MG63 (cell line): ENCODE measurements around the gene MYO1H. TPM values are rescaled to one million over a fixed set of nuclear protein-coding genes. Genes with fewer than 3 reads are reported as not detected.

Source experiments
- DNase-seq: peaks from one replicate; pipeline ENCODE4 v3.0.0-alpha.2; 2020
- H3K27me3 ChIP-seq: fragments of 250-450 bp; sonication (Bioruptor Pico); 2 replicates; pipeline ENCODE4 v1.5.1; 2020; ENCODE audit warnings: mild to moderate bottlenecking, moderate library complexity
- H3K36me3 ChIP-seq: fragments of 250-450 bp; sonication (Bioruptor Pico); 2 replicates; pipeline ENCODE4 v1.5.1; 2020; ENCODE audit warnings: mild to moderate bottlenecking, moderate library complexity
- H3K4me3 ChIP-seq: fragments of 250-450 bp; sonication (Bioruptor Pico); 2 replicates; pipeline ENCODE4 v1.5.1; 2020; ENCODE audit warnings: mild to moderate bottlenecking, moderate library complexity
- H3K9me3 ChIP-seq: fragments of 250-450 bp; sonication (Bioruptor Pico); 2 replicates; pipeline ENCODE4 v1.5.1; 2020; ENCODE audit warnings: mild to moderate bottlenecking, moderate library complexity
- total RNA-seq: library from RNA; depleted of rRNA; stranded (reverse); fragments of >200 nt; shearing (Covaris generic); gene quantifications from 2 replicates; pipeline ENCODE4 v1.2.3, GENCODE V29; 2014; ENCODE audit warnings: low replicate concordance; rRNA removed

MYO1H gene
- total RNA-seq, 1 experiment from 2014 or later: not detected

GRCh38 chr12:109488051-109488665, 140.5 kb downstream of the MYO1H start:
- Histone ChIP-seq H3K27me3 (no peaks in the 10 kb centered on the region), H3K9me3 (no peaks in the 10 kb centered on the region; the same call in 1 of the 2 replicates), H3K36me3 (peaks cover 68% of the 10 kb centered on the region), H3K4me3 (no peak overlapping the region)
- no peak for DNase-seq

GRCh38 chr12:109489016-109489954, 141.6 kb downstream of the MYO1H start:
- Histone ChIP-seq H3K36me3 (peaks cover 65% of the 10 kb centered on the region), H3K27me3 (no peaks in the 10 kb centered on the region), H3K9me3 (no peaks in the 10 kb centered on the region; the same call in 1 of the 2 replicates), H3K4me3 (no peak overlapping the region)
- no peak for DNase-seq

GRCh38 chr12:109489955-109490565, 142.4 kb downstream of the MYO1H start:
- Histone ChIP-seq H3K27me3 (no peaks in the 10 kb centered on the region), H3K36me3 (peaks cover 67% of the 10 kb centered on the region), H3K4me3 (no peak overlapping the region), H3K9me3 (no peaks in the 10 kb centered on the region; the same call in 1 of the 2 replicates)
- DNase-seq: no peak

DNA sequence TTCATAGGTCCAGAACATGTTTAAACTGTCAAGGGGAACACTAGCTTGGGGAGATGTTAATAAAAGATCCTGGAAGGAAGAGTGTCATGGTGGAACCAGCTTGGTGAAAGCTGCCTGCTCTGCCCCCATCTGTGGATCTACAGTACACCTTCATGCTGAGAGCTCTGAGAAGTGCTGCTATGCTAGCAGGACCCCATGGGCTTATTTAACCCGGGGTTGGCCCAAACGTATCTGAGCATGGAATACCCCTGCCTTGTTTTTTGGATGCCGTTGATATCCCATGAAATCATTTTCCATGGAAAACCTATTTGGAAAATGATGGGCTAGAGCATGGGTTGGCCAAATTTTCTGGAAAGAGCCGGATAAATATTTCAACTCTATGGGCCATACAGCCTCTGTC, 144.0 kb downstream of the MYO1H start:
- Histone ChIP-seq H3K36me3 (peaks cover 65% of the 10 kb centered on the region), H3K27me3 (no peaks in the 10 kb centered on the region), H3K4me3 (no peak overlapping the region), H3K9me3 (no peaks in the 10 kb centered on the region; the same call in 1 of the 2 replicates)
- DNase-seq: no peak

GRCh38 chr12:109492371-109492770, 144.7 kb downstream of the MYO1H start:
- Histone ChIP-seq H3K9me3 (no peaks in the 10 kb centered on the region; the same call in 1 of the 2 replicates), H3K27me3 (no peaks in the 10 kb centered on the region), H3K36me3 (peaks cover 65% of the 10 kb centered on the region), H3K4me3 (no peak overlapping the region)
- no peak for DNase-seq

- DNase-seq: no peak
These were observed 145.4 kb downstream of the MYO1H start for GRCh38 chr12:109493090-109493489.

GRCh38 chr12:109493938-109494337, 146.2 kb downstream of the MYO1H start:
- H3K36me3 ChIP-seq: peaks cover 58% of the 10 kb centered on the region
- no peaks in the 10 kb centered on the region; the same call in 1 of the 2 replicates for H3K9me3 ChIP-seq
- no peak overlapping the region for H3K4me3 ChIP-seq
- H3K27me3 ChIP-seq: no peaks in the 10 kb centered on the region
- no peak for DNase-seq

More at GRCh38 chr12:109493090-109493489, 145.4 kb downstream of the MYO1H start:
- Histone ChIP-seq H3K27me3 (no peaks in the 10 kb centered on the region), H3K4me3 (no peak overlapping the region), H3K9me3 (no peaks in the 10 kb centered on the region; the same call in 1 of the 2 replicates), H3K36me3 (peaks cover 65% of the 10 kb centered on the region)

- H3K9me3 ChIP-seq: no peaks in the 10 kb centered on the region
- peaks cover 56% of the 10 kb centered on the region for H3K36me3 ChIP-seq
- no peak overlapping the region for H3K4me3 ChIP-seq
- no peak for DNase-seq
- H3K27me3 ChIP-seq: no peaks in the 10 kb centered on the region
These were observed 146.7 kb downstream of the MYO1H start for GRCh38 chr12:109494348-109494881.

GRCh38 chr12:109495012-109495411, 147.3 kb downstream of the MYO1H start:
- no peaks in the 10 kb centered on the region for H3K27me3 ChIP-seq
- no peaks in the 10 kb centered on the region for H3K9me3 ChIP-seq
- H3K4me3 ChIP-seq: no peak overlapping the region
- peaks cover 53% of the 10 kb centered on the region for H3K36me3 ChIP-seq
- DNase-seq: no peak

DNA sequence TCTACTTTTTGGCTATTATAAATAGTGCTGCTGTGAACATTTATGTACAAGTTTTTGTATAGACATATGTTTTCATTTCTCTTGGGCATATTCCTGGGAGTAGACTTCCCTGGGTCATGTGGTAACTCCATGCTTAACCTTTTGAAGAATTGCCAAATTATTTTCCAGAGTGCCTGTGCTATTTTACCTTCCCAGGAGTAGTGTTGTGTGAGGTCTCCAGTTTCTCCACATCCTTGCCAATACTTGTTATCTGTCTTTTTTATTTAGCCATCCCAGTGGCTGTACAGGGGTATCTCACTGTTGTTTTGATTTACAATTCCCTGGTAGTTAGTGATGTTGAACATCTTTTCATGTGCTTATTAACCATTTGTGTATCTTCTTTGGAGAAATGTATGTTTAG, 148.6 kb downstream of the MYO1H start:
- no peak for DNase-seq
- Histone ChIP-seq H3K36me3 (peaks cover 45% of the 10 kb centered on the region), H3K9me3 (no peaks in the 10 kb centered on the region), H3K4me3 (no peak overlapping the region), H3K27me3 (no peaks in the 10 kb centered on the region)

DNA sequence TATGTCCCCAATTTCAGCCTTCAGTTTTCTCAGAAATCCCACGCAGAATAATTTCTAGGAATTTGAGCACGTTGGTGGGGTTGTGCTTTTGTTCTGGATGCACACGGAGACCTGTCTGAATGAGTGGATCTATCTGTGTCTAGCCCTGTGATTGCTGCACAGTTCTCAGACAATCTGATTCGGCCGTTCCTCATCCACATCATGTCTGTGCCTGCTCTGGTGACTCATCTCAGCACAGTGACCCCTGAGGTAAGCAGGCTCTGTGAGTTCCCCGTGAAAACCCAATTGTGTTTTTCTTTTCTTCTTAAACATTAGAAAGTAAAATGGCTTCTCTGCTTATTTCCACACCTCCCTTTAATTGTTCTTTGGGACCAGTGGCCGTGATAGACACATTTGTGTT, 150.0 kb downstream of the MYO1H start:
- DNase-seq: no peak

More for the DNA sequence above, 150.0 kb downstream of the MYO1H start:
- no peaks in the 10 kb centered on the region for H3K27me3 ChIP-seq
- H3K4me3 ChIP-seq: no peak overlapping the region
- H3K9me3 ChIP-seq: no peaks in the 10 kb centered on the region
- peaks cover 42% of the 10 kb centered on the region for H3K36me3 ChIP-seq

Other genes with a start within 250 kb of the MYO1H start
- 0.20 and 2.9 TPM in 2 replicates for gene ACACB, start 231.3 kb upstream of the MYO1H start, total RNA-seq
- gene FOXN4, start 38.6 kb upstream of the MYO1H start, total RNA-seq: not detected in 2 replicates
- 92.0 and 101 TPM in 2 replicates for gene KCTD10, start 129.4 kb downstream of the MYO1H start, total RNA-seq
- gene UBE3B, start 129.7 kb downstream of the MYO1H start, total RNA-seq: 12.9 and 18.8 TPM in 2 replicates
- 48.5 and 68.3 TPM in 2 replicates for gene MMAB, start 225.6 kb downstream of the MYO1H start, total RNA-seq
- gene MVK, start 225.9 kb downstream of the MYO1H start, total RNA-seq: 16.3 and 29.8 TPM in 2 replicates